ENCODE measurements around the gene DPP6.

DNA sequence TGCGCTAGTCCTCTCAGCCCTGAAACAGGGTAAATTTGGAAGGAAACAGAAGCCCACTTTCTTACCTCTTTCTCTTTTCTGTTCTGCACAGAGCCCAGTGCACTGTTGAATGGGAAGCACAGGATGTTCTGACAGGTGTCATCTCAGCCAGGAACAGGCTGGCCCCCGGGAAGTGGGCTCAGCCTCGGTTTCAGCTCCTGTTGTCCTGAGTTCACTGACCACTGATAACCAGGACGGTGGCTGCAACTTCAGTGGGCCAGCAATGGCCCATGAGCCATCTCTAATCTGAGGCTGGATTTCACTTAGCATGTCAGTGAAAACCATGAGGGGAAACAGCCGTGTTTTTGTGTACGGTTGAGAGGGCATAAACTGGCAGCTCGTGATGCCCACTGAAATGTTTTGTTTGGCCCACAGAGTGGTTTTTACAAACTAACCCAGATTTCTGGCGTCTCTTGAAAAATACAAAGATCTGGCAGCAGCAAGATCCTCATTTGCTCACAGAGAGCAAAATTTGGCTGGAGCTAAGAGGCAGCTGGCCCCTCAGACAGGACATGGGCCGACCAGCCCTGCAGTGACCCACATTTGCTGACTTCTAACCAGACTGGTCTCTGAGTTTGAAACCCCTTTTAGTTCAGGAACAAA lies 494.9 kb downstream of the DPP6 start:
- TF ChIP-seq TAF1 (IDR thresholded peaks at IDR 0.05; ENCODE audit: low read depth): no peak
- TF ChIP-seq NFIC (IDR thresholded peaks at IDR 0.05): no peak
- no peak for TF ChIP-seq REST (IDR thresholded peaks at IDR 0.05; ENCODE audit: low read depth)
- TF ChIP-seq RAD21 (IDR thresholded peaks at IDR 0.05; ENCODE audit: low read depth): no peak
- TF ChIP-seq YY1 (IDR thresholded peaks at IDR 0.05; ENCODE audit: low read depth): no peak
- TF ChIP-seq EP300 (IDR thresholded peaks at IDR 0.05; ENCODE audit: borderline replicate concordance): no peak
- TF ChIP-seq, protein P1, sequence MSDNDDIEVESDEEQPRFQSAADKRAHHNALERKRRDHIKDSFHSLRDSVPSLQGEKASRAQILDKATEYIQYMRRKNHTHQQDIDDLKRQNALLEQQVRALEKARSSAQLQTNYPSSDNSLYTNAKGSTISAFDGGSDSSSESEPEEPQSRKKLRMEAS (IDR thresholded peaks at IDR 0.05): no peak
- TF ChIP-seq TCF12 (IDR thresholded peaks at IDR 0.05; ENCODE audit: low read depth): no peak
- no peak for TF ChIP-seq FOXM1 (IDR thresholded peaks at IDR 0.05; ENCODE audit: borderline replicate concordance, low read depth)
- no peak for TF ChIP-seq CEBPB (IDR thresholded peaks at IDR 0.05)

All from Ishikawa (cell line).